Adrenal gland (tissue), 12 donors: ENCODE data around the gene RAB1B. TPM values are rescaled to one million over a fixed set of nuclear protein-coding genes. Genes with fewer than 3 reads are reported as not detected.

Experiments
- DNase-seq, 7 donors: peaks; one replicate each; pipeline ENCODE4 v3.0.0-alpha.2; 2019 to 2020
- H3K27ac ChIP-seq, 5 donors: fragments of 200-600 bp; sonication (generic) in 4 of 5; 1 replicate in 3 of 5; 2 replicates in 2 of 5; pipeline versions ENCODE4 v1.5.1 to v1.8.0; 2016 to 2020; ENCODE audit warnings: mild to moderate bottlenecking in 1 of 5
- H3K27me3 ChIP-seq: fragments of 200-600 bp; 2 replicates; pipeline ENCODE4 v1.8.0; 2021
- H3K36me3 ChIP-seq, 2 donors: fragments of 200-600 bp; replicated peaks in 1 of 2; 1 replicate in 1 of 2; 2 replicates in 1 of 2; pipeline versions ENCODE4 v1.5.1 to v1.8.0; 2018 to 2022
- H3K4me1 ChIP-seq, 2 donors: fragments of 200-600 bp; replicated peaks in 1 of 2; 1 replicate in 1 of 2; 2 replicates in 1 of 2; pipeline versions ENCODE4 v1.5.1 to v1.8.0; 2018 to 2021
- H3K4me3 ChIP-seq, 4 donors: fragments of 200-600 bp; sonication (generic) in 3 of 4; one replicate each; pipeline ENCODE4 v1.5.1; 2016 to 2018
- H3K9me3 ChIP-seq, 3 donors: fragments of 200-600 bp; sonication (generic) in 1 of 3; replicated peaks in 1 of 3; 1 replicate in 2 of 3; 2 replicates in 1 of 3; pipeline versions ENCODE4 v1.5.1 to v1.8.0; 2016 to 2021
- CTCF ChIP-seq, 6 experiments: fragments of 450-650 bp in 4 of 6; fragments of 200-600 bp in 2 of 6; sonication (generic) in 1 of 6; IDR thresholded peaks; 1 replicate in 5 of 6; 2 replicates in 1 of 6; pipeline versions ENCODE4 v1.5.1 to v1.8.0; 2016 to 2021; ENCODE audit warnings: antibody characterized with exemption in 6 of 6, mild to moderate bottlenecking in 2 of 6, moderate library complexity in 1 of 6
- POLR2A ChIP-seq, 2 donors: fragments of 450-650 bp; IDR thresholded peaks; one replicate each; pipeline ENCODE4 v1.6.1; 2017; ENCODE audit warnings: antibody characterized with exemption in 2 of 2, mild to moderate bottlenecking in 2 of 2, moderate library complexity in 1 of 2
- WGBS, 4 donors: extraction: QIAGEN DNeasy Blood & Tissue Kit in 2 of 4; methylation state at CpG; one replicate each; pipeline versions ENCODE4 v1.1.5 to v1.1.7; 2013 to 2017; 5-methylcytosine and 5-hydroxymethylcytosine counted together
- intact Hi-C, 2 donors: fragments of 100-400 bp; cut with DNase I; formaldehyde crosslinking; loops; one replicate each; pipeline versions ENCODE4 v1.14.1 to v1.15.0; 2022 to 2023
- polyA plus RNA-seq, 3 donors: library from polyadenylated mRNA; stranded (reverse); fragments of 200-250 nt in 2 of 3; fragments of 350-450 nt in 1 of 3; fragmentation: Illumina TruSeq in 1 of 3; extraction: RNeasy Lipid Tissue Mini Kit (QIAGEN cat#74804) in 1 of 3; gene quantifications; one replicate each; pipeline ENCODE4 v1.2.3, GENCODE V29; 2013 to 2014
- total RNA-seq, 9 donors: library from RNA; depleted of rRNA in 4 of 9; stranded (reverse); fragments of >200 nt in 4 of 9; fragments of 120-200 nt in 1 of 9; fragmentation: NEBNext Ultra II Directional in 1 of 9; extraction: Animal tissue kit (Norgen Biotek cat#: 25700) in 1 of 9; gene quantifications; one replicate each; pipeline versions ENCODE4 v1.1.0 to v1.2.4, GENCODE V29; 2013 to 2023
- donor health status: healthy with polysubstance abuse.
- donor health status: Bipolar disorder and iron deficiency.
- donor health status: DM: yes; HTN: yes; CAD: no.
- donor health status: DM: no; HTN: no; CAD: no.
- donor health status: DM: no; HTN: no; CAD: no.
- donor health status: DM: yes; HTN: yes; CAD: no.

RAB1B gene
- total and polyA plus RNA-seq, 12 donors: 109 to 190 (median 162) TPM

- H3K27ac ChIP-seq: peak overlapping the region; percentile 44 to 93 (median 78)
- peak in 5 of 7 donors; percentile 78 to 83 (median 78) for DNase-seq
- no peaks in the 10 kb centered on the region for H3K9me3 ChIP-seq
- peak overlapping the region in 3 of 4 donors; percentile 25 to 73 (median 60) for H3K4me3 ChIP-seq
- intact Hi-C loops: loop anchor here in 1 of 2 donors (10.0 kb wide), 1 partner anchor 65 kb away; no protein-coding TSS in a partner anchor
- peaks cover 8% of the 10 kb centered on the region for H3K27me3 ChIP-seq
- no peaks in the 10 kb centered on the region for H3K36me3 ChIP-seq
- H3K4me1 ChIP-seq: peaks cover 12 to 40% of the 10 kb centered on the region in 2 donors
- TF ChIP-seq CTCF (IDR thresholded peaks at IDR 0.05) (no peak), POLR2A (IDR thresholded peaks at IDR 0.05) (peak in 1 of 2 donors; percentile 42)
- WGBS, 4 donors: 9 to 22% (median 12%) methylated on average over 13 to 36 of the region's 36 CpGs
Measured at GRCh38 chr11:66289548-66290329, 21.3 kb downstream of the RAB1B start.

- Histone ChIP-seq H3K27ac (peak overlapping the region in 1 of 5 donors; percentile 90), H3K4me1 (peaks cover 12 to 36% of the 10 kb centered on the region in 2 donors), H3K36me3 (no peaks in the 10 kb centered on the region), H3K9me3 (no peaks in the 10 kb centered on the region), H3K27me3 (peaks cover 8% of the 10 kb centered on the region), H3K4me3 (no peak overlapping the region)
- WGBS, 4 donors: 68 to 81% (median 76%) methylated on average over 2 of the region's 2 CpGs
- no peak for TF ChIP-seq CTCF (IDR thresholded peaks at IDR 0.05)
- no peak for TF ChIP-seq POLR2A (IDR thresholded peaks at IDR 0.05)
- intact Hi-C loops: no loop called here
- no peak for DNase-seq
Measured at GRCh38 chr11:66290330-66290621, 21.8 kb downstream of the RAB1B start.

GRCh38 chr11:66291303-66291705 lies 22.9 kb downstream of the RAB1B start:
- intact Hi-C loops: no loop called here
- no peaks in the 10 kb centered on the region for H3K36me3 ChIP-seq
- WGBS, 4 donors: 9 to 40% (median 12%) methylated on average over 1 to 16 of the region's 16 CpGs
- no peak for TF ChIP-seq POLR2A (IDR thresholded peaks at IDR 0.05)
- no peak for TF ChIP-seq CTCF (IDR thresholded peaks at IDR 0.05)
- H3K9me3 ChIP-seq: no peaks in the 10 kb centered on the region
- peak overlapping the region in 1 of 4 donors; percentile 52 for H3K4me3 ChIP-seq
- H3K4me1 ChIP-seq: peaks cover 12 to 27% of the 10 kb centered on the region in 2 donors
- H3K27ac ChIP-seq: peak overlapping the region in 1 of 5 donors; percentile 2
- H3K27me3 ChIP-seq: peaks cover 8% of the 10 kb centered on the region
- peak in 1 of 7 donors; percentile 31 for DNase-seq

- Histone ChIP-seq H3K9me3 (no peaks in the 10 kb centered on the region), H3K27me3 (peaks cover 8% of the 10 kb centered on the region), H3K36me3 (no peaks in the 10 kb centered on the region), H3K4me1 (peaks cover 12 to 27% of the 10 kb centered on the region in 2 donors), H3K4me3 (peak within 1 kb of the TSS in 1 of 4 donors; percentile 52), H3K27ac (peak within 1 kb of the TSS in 1 of 5 donors; percentile 52)
- TF ChIP-seq POLR2A (IDR thresholded peaks at IDR 0.05): peak in 1 of 2 donors; percentile 26
- no peak for TF ChIP-seq CTCF (IDR thresholded peaks at IDR 0.05)
- intact Hi-C loops: no loop called here
- 0 to 3% (median 1%) methylated on average over 1 to 95 of the region's 95 CpGs for WGBS, 4 donors
- DNase-seq: peak in 2 of 7 donors; percentile 21 to 30
Measured at GRCh38 chr11:66291706-66292542, 23.5 kb downstream of the RAB1B start, which contains the start of gene TMEM151A. Gene TMEM151A (plus strand): TSS chr11:66291894. CDS start chr11:66292014, 120 bp downstream.
